H54 (cell line): ENCODE results near the gene PALLD.
A peak's percentile ranks its signal among the peaks of the same experiment; 100 is the strongest.

Experiments
- DNase-seq: peaks from one replicate; pipeline ENCODE4 v3.0.0; 2011; ENCODE audit warnings: low spot score, mixed read lengths; ENCODE audit not compliant: insufficient read length
- FAIRE-seq: peaks from 3 replicates; lab custom pipeline; 2011; peaks lifted over from hg19 to GRCh38; lab: Jason Lieb, UNC
- POLR2A ChIP-seq: IDR thresholded peaks from 2 replicates; pipeline ENCODE4 v1.6.1; 2011; ENCODE audit warnings: low read depth, mild to moderate bottlenecking, low read length

Gene PALLD

DNA sequence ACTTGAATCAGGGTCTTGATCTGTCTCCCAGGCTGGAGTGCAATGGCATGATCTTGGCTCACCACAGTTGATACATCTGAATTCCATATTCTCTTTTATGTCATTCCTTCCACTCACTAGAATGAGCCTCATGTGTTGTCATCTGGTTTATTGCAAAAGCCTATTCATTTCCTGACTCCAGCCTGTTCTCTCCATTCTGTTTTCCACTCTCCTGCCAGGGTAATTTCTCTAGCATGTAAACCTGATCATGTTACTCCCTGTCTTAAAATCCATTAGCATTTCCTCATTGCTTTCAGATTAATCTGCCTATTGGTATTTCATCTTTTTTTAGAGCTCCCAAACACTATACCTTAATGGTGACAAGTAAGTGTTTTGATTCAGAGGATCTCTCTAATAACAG, 12.2 kb upstream of the PALLD start:
- no peak for TF ChIP-seq POLR2A
- FAIRE-seq (no peak), DNase-seq (no peak)

DNA sequence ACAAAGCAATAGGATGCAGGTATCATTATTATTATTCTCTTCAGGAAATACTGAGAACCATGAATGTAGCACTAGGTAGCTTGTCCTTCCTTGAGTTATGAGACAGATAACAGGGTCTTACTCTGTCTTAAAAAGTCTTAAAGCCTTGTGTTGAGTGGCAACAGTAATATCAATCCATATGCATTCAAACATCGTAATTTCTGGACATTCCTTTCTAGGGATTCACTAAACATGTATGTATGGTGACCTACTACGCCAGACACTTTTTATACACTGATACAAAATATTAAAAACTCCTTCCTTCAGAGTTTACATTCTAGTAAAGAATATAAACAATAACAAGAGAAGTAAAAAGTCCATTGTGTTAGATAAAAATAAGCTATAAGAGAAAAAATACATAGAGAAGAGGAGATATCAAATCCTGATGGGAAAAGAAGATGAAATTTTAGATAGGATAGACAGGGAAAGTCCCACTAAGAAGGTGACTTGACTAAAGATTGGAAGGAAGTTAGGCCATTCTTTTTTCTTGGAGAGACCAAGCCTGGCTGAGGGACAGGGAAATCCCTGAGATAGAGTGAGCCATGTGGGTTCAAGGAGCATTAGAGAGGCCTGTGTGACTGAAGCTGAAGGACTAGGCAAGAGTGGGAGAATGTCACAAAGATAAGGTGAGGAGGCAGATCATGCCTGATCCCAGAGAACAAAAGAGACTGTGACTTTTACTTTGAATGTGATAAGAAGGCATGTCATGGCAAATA, 11.5 kb upstream of the PALLD start:
- TF ChIP-seq POLR2A = no peak
- FAIRE-seq (no peak), DNase-seq (no peak)

DNA sequence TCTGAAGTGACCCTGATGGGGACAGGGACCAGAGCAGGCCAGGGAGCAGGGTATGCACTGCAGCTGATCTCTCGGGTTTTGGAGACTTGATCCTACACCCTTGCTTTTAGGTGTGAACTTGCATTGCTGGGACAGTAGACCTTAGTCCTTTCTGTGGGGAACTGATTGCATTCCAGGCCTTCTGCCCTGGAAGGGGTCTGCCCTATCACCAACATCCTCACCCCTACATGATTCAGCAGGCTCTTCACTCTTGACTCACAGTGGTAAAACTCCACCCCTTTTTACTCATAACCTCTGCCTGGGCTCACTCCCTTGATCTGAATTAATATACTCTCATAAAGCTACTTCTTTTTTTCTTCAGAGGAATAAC, 10.0 kb upstream of the PALLD start:
- DNase-seq = peak; percentile 7
- FAIRE-seq = no peak
- TF ChIP-seq POLR2A = no peak

DNA sequence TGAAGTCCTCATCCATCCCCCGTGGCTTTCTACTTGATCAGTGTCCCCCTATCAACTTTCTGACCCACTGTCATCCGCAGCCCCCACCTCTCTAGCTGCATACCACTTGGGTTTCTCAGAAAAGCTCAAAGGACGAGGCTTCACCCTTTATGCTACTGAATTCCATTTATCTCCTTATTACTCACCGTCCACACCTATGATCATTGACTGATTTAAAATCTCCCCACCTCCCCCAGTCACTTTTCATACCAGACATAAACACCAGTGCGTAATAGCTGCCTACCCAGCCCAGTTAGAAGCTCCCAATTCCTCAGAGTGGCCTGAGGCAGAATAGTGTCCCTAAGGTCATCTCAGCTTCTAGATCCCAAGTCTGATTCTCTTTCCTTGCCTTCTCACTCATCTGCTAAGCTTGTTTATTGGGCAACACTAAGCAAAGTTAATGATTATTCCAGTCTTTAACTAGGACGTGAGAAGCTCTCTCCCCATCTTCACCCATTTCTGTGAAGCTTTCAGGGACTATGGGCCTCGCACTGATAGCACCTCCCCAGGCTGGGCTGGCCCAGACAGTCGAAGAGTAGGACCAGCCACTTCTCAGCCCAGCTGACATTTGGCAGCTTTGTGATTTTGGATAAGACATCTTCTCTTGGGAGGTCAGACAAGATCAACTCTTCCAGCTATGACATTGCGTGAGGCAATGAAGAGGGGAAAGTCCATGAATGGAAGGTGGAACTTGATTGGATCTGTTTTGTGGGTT, 9.4 kb upstream of the PALLD start:
- TF ChIP-seq POLR2A = no peak
- DNase-seq (peak; percentile 6), FAIRE-seq (peak; percentile 89)

DNA sequence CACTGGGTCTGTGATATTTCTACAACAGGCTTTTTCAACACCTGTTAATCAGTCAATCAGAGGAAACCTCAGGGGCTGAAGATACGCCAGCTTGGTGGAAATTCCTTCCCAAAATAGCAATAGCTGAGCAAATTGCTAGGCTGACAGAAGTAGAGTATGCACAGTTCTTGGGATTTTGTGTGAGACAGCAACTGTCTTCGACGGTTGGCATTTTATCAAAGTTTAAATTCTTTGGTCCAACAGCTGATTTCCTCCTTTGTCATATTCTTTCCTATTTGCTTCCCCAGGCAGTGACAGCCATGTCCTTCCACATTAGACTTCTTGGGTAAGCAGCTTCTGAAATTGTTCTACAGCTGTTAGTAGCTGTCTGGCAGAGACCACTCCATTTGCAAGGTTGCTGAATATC, 8.0 kb upstream of the PALLD start:
- FAIRE-seq (no peak), DNase-seq (no peak)
- TF ChIP-seq POLR2A = no peak

DNA sequence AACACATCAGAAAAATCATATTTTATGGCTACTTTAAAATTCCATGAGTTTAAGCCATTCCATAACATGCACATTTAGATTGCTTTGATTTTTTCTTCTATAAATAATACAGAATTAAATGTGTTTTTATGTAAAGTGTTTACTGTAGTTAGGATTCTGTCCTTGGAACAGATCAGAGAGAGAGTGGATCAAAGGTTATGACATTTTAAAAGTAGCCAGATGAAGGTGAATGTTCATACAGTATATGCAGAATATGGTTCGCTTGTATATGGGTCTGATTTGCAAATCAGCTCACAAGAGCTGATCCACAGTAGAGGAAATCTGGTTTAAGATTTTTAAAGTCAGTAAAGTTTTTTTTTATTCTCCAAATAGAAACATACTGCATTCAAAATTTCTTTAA, 7.2 kb upstream of the PALLD start:
- FAIRE-seq (no peak), DNase-seq (no peak)
- TF ChIP-seq POLR2A = no peak

DNA sequence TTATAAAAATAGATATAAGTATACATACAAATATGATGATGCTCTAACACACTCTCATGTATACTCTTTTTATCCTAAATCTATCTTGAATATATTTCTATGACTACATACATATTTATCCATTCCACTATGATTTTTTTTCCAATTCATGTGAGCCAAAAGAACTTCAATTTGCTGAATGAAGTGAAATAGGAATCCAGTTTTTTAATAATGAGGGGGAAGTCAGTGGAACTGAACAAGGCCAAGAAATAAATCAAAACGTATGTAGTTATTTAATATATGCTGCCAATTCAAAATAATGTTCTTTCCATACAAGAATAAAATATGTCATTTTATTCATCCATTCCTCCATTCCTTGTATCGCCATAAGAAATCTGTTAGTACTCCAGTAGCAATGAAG, 6.1 kb upstream of the PALLD start:
- no peak for TF ChIP-seq POLR2A
- DNase-seq = no peak
- FAIRE-seq = no peak

DNA sequence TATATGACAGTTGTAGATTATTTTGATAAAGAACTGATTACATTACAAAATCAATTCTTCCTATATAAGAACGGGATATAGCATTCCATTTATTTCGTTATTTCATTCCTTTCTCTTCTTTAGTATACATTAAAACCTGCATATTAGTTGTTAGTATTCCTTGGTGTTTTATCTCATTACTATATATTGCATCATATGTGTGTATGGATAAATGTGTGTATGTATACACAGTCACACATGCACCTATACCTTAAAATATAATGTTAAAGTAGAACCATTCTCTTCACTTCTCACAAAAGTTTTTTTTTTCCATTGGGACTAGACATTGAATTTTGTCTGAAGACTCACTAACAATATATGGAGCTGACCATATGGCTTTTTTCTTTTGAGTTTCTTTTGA, 5.3 kb upstream of the PALLD start:
- no peak for TF ChIP-seq POLR2A
- FAIRE-seq (no peak), DNase-seq (no peak)

DNA sequence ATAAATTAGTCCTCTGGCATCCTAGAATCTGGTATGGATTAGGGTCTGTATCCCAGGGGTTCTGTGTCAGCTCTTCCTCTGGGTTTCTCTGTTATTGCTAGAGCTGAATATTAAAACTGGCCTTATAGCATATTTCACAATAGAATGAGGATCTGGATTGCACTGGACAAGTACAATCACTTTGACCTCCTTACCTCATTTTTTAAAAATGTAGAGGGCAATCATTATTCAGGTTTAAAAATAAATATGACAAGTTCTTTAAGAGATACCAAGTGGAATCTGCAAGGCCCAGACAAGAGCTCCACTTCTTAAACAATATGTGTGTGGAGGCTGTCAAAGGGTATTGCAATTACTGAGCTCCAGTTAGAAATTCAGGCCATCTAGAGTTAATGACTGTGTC, 1.4 kb downstream of the PALLD start:
- no peak for TF ChIP-seq POLR2A
- FAIRE-seq = no peak

DNA sequence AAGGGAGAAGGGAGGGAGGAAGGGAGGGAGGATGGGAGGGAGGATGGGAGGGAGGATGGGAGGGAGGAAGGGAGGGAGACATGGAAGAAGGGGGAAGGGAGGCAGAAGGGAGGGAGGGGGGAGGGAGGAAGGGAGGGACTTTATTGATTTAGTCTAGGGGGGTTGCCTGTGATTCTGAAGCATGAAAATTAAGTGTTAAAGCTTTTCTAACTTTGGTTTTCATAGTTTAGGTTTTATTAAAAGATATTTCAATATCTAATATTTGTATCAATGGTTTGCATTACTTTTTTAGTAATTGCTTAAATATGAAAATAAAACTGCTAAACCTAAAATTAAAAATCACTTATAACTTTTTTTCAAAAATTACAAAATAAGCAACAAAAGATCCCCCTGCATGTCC, 2.4 kb downstream of the PALLD start:
- DNase-seq (no peak), FAIRE-seq (no peak)
- no peak for TF ChIP-seq POLR2A

More for the DNA sequence above, 1.4 kb downstream of the PALLD start:
- DNase-seq = no peak

DNA sequence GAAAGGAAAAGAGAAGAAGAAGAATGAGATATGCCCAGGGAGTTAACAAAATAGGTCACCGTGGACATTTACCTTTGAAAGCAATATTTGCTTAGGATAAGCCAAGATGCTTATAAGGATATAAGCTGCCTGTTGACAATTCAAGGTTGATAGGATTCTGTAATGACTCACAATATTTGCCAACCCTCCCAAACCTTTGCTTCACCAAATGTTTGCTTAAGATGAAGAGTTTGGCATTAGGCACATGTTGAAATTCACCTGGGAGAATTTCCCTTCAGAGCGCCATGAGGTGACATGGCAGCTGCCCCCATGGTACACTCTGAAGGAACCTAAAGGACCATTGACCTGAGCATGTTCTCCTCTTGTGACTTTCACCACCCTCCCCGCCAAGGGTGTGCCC, 4.6 kb downstream of the PALLD start:
- FAIRE-seq = no peak
- no peak for TF ChIP-seq POLR2A
- no peak for DNase-seq

DNA sequence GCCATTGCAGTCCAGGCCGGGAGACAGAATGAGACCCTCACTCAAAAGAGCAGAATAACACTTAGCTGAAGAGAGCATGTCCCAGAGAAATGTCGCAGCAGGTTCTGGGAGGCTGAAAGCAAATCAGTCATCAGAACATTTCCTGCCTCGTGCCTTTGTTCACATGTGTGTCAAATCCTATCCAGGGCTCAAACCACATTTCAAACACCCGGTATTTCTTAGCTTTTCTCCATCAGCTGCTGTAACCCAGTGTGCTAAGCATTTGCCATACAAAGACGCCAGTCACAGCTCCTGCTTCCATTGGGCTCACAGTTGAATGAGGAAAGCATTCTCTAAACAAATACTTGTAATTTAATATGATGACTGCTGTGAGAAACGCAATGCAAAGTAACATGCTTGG, 6.0 kb downstream of the PALLD start:
- no peak for TF ChIP-seq POLR2A
- no peak for FAIRE-seq
- no peak for DNase-seq

DNA sequence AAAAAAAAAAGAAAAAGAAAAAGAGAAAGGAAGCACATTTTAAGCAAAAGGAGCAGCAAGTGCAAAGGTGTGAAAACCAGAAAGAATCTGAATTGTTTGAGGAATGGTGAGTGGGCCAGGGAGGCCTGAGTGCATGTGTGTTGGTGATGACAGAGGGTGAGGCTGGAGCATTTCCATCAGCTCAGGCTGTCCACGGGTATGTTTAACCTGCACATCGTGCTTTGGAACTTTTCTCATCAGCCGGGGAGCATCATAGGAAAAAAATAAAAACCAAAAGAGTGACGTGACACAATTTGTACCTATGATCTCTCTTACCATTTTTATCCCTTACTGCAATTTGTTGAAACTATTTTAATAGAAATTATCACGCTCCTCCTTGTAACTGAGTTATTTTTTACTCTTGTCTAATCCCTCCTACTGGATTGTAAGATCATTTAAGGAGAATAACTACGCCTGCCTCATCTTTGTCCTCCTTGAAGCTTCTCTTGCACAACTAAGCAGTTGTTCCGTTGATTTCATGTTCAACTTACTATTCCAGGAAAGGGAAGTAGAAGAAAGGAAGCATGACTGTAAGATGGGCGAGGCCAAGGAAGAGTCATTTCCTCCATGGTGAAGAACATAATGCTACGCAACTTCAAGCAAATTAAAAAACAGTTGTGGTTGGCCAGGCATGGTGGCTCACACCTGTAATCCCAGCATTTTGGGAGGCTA, 7.0 kb downstream of the PALLD start:
- FAIRE-seq (no peak), DNase-seq (no peak)
- no peak for TF ChIP-seq POLR2A

DNA sequence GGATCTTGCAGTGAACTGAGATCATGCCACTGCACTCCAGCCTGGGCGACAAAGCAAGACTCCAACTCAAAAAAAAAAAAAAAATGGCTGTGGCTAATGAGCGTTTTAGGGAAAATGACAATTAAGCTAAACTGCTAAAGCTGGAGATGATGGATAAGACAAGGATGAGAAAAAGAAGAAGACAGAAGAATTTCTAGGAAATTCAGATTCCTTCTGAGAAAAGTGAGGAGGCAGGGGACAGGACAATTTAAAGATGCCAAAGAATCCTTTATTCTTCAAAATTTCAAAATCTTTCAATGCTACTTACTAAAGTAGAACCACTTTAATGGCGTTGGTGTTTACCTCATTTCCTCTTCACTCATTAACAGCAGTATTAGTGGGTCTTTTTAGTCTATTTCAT, 7.7 kb downstream of the PALLD start:
- FAIRE-seq = no peak
- no peak for TF ChIP-seq POLR2A
- DNase-seq = no peak
